B cell (primary cell): ENCODE results near the gene LAYN. TPM values are rescaled to one million over a fixed set of nuclear protein-coding genes. Genes with fewer than 3 reads are reported as not detected.
A peak's percentile ranks its signal among the peaks of the same experiment; 100 is the strongest.

Experiments
- ATAC-seq: fragments of 200-7000 bp; cut with Tn5 transposase; one replicate; pipeline ENCODE4 v1.10.0; 2021; ENCODE audit warnings: low read depth, mild to moderate bottlenecking, moderate number of reproducible peaks, moderate library complexity
- CTCF ChIA-PET: fragments of 350-600 bp; sonication (Branson Sonifier 250); formaldehyde crosslinking; loops from one replicate; lab custom pipeline; 2021; ENCODE audit warnings: antibody characterized with exemption, inconsistent platforms; lab: Charles Lee
- POLR2A ChIA-PET: fragments of 350-600 bp; sonication (Branson Sonifier 250); formaldehyde crosslinking; loops from one replicate; lab custom pipeline; 2021; ENCODE audit warnings: antibody characterized with exemption; lab: Charles Lee
- DNase-seq: peaks from one replicate; pipeline ENCODE4 v3.0.0; 2013
- H2AFZ ChIP-seq: 2 replicates; pipeline ENCODE4 v1.6.1; 2012; ENCODE audit warnings: mild to moderate bottlenecking, low read depth, low read length; ENCODE audit not compliant: insufficient read depth, poor library complexity, severe bottlenecking
- H3K27ac ChIP-seq, 2 donors: 1 replicate in 1 of 2; 2 replicates in 1 of 2; pipeline ENCODE4 v1.5.1; 2012 to 2013; ENCODE audit warnings: low read length in 2 of 2, mild to moderate bottlenecking in 2 of 2, moderate library complexity in 1 of 2
- H3K27me3 ChIP-seq, 4 experiments: fragments of 200-600 bp in 1 of 4; sonication (generic) in 1 of 4; replicated peaks in 1 of 4; 1 replicate in 2 of 4; 2 replicates in 2 of 4; pipeline versions ENCODE4 v1.6.1 to v1.7.0; 2013 to 2016; ENCODE audit warnings: low read length in 3 of 4, mild to moderate bottlenecking in 2 of 4, mixed read lengths in 1 of 4, moderate library complexity in 1 of 4; ENCODE audit not compliant: insufficient read depth in 4 of 4, control insufficient read depth in 3 of 4; ENCODE audit errors: control extremely low read depth in 1 of 4
- H3K36me3 ChIP-seq, 2 experiments: replicated peaks in 1 of 2; 1 replicate in 1 of 2; 2 replicates in 1 of 2; pipeline versions ENCODE4 v1.6.1 to v1.7.1; 2013; ENCODE audit warnings: low read length in 1 of 2; ENCODE audit not compliant: insufficient read depth in 2 of 2, control insufficient read depth in 1 of 2; ENCODE audit errors: control extremely low read depth in 1 of 2, extremely low read depth in 1 of 2
- H3K4me1 ChIP-seq, 2 donors: fragments of 200-600 bp in 1 of 2; sonication (generic) in 1 of 2; 1 replicate in 1 of 2; 2 replicates in 1 of 2; pipeline versions ENCODE4 v1.5.1 to v1.6.1; 2013 to 2017; ENCODE audit warnings: low read length in 2 of 2; ENCODE audit not compliant: control insufficient read depth in 2 of 2, insufficient read depth in 2 of 2
- H3K4me2 ChIP-seq: replicated peaks from 2 replicates; pipeline ENCODE3; 2012; ENCODE audit warnings: mild to moderate bottlenecking, low read depth, low read length; ENCODE audit not compliant: poor library complexity, severe bottlenecking
- H3K4me3 ChIP-seq, 5 experiments: fragments of 200-600 bp in 1 of 5; sonication (generic) in 1 of 5; 1 replicate in 3 of 5; 2 replicates in 2 of 5; pipeline versions ENCODE4 v1.5.1 to v1.7.0; 2011 to 2016; ENCODE audit warnings: low read length in 4 of 5, mild to moderate bottlenecking in 4 of 5, low read depth in 2 of 5, control low read depth in 1 of 5, moderate library complexity in 1 of 5; ENCODE audit not compliant: insufficient read depth in 1 of 5; ENCODE audit errors: control extremely low read depth in 1 of 5, extremely low read depth in 1 of 5
- H3K79me2 ChIP-seq: fragments of 200-600 bp; sonication (generic); one replicate; pipeline ENCODE4 v1.6.0; 2016; ENCODE audit warnings: low read length; ENCODE audit not compliant: control insufficient read depth, insufficient read depth
- H3K9ac ChIP-seq: fragments of 200-600 bp; sonication (generic); 2 replicates; pipeline ENCODE4 v1.6.1; 2017; ENCODE audit warnings: mild to moderate bottlenecking, low read length, moderate library complexity
- H3K9me3 ChIP-seq, 3 donors: one replicate each; pipeline versions ENCODE4 v1.6.1 to v1.7.1; 2013; ENCODE audit warnings: low read length in 2 of 3; ENCODE audit not compliant: control insufficient read depth in 2 of 3, insufficient read depth in 1 of 3; ENCODE audit errors: control extremely low read depth in 1 of 3
- H4K20me1 ChIP-seq: 2 replicates; pipeline ENCODE4 v1.6.0; 2012; ENCODE audit warnings: mild to moderate bottlenecking, low read length; ENCODE audit not compliant: insufficient read depth, control insufficient read depth, poor library complexity, severe bottlenecking
- H3K27ac Mint-ChIP-seq: one replicate; pipeline ENCODE4 v1.8.0; 2021; ENCODE audit warnings: mixed read lengths
- H3K27me3 Mint-ChIP-seq: one replicate; pipeline ENCODE4 v1.8.0; 2021; ENCODE audit warnings: mixed read lengths
- H3K4me1 Mint-ChIP-seq: one replicate; pipeline ENCODE4 v1.8.0; 2021; ENCODE audit warnings: mixed read lengths
- H3K4me3 Mint-ChIP-seq: one replicate; pipeline ENCODE4 v1.8.0; 2021; ENCODE audit warnings: mixed read lengths
- H3K9me3 Mint-ChIP-seq: one replicate; pipeline ENCODE4 v1.8.0; 2022; ENCODE audit warnings: mixed read lengths; ENCODE audit not compliant: insufficient read depth
- EZH2 ChIP-seq: IDR thresholded peaks from 2 replicates; pipeline ENCODE4 v1.6.1; 2012; ENCODE audit warnings: borderline replicate concordance, low read depth, mild to moderate bottlenecking, moderate library complexity, low read length; ENCODE audit not compliant: insufficient read depth, poor library complexity, severe bottlenecking
- WGBS: methylation state at CpG from one replicate; pipeline ENCODE4 v1.1.5; 2013; ENCODE audit warnings: missing lambda C conversion rate; ENCODE audit not compliant: insufficient coverage; 5-methylcytosine and 5-hydroxymethylcytosine counted together
- intact Hi-C: fragments of 100-400 bp; cut with micrococcal nuclease; formaldehyde crosslinking; loops from one replicate; pipeline ENCODE4 v1.10.0; 2022
- polyA minus RNA-seq: library from RNA; depleted of rRNA, polyadenylated mRNA; stranded (reverse); fragments of >200 nt; gene quantifications from 2 replicates; pipeline ENCODE4 v1.2.3, GENCODE V29; 2012
- polyA plus RNA-seq: library from polyadenylated mRNA; depleted of rRNA; stranded (reverse); fragments of >200 nt; gene quantifications from 2 replicates; pipeline ENCODE4 v1.2.3, GENCODE V29; 2012
- total RNA-seq, 2 donors: library from RNA; stranded (reverse); fragments of 120-200 nt in 1 of 2; gene quantifications; 1 replicate in 1 of 2; 2 replicates in 1 of 2; pipeline versions ENCODE4 v1.2.3 to v1.2.4, GENCODE V29; 2013 to 2022
- TF ChIP-seq, protein P1 (sequence below): fragments of 200-600 bp; IDR thresholded peaks from one replicate; pipeline ENCODE4 v1.8.0; 2022; ENCODE audit warnings: antibody characterized with exemption, mild to moderate bottlenecking

Gene LAYN, protein sequence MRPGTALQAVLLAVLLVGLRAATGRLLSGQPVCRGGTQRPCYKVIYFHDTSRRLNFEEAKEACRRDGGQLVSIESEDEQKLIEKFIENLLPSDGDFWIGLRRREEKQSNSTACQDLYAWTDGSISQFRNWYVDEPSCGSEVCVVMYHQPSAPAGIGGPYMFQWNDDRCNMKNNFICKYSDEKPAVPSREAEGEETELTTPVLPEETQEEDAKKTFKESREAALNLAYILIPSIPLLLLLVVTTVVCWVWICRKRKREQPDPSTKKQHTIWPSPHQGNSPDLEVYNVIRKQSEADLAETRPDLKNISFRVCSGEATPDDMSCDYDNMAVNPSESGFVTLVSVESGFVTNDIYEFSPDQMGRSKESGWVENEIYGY
- total RNA-seq (not detected in 2 replicates), polyA plus RNA-seq (not detected in 2 replicates), polyA minus RNA-seq (not detected in 2 replicates)
- 0.16 TPM for total RNA-seq (2013)

- H3K9ac ChIP-seq = peak within 1 kb of the TSS; percentile 55
- peak; percentile 46 for DNase-seq
- H4K20me1 ChIP-seq = no peaks in the 10 kb centered on the region
- intact Hi-C loops = no loop called here
- WGBS = 10% methylated on average over 70 of the region's 70 CpGs
- H3K4me2 ChIP-seq = peak within 1 kb of the TSS; percentile 84
- peaks cover 0 to 7% (median 0%) of the 10 kb centered on the region in 3 donors for H3K9me3 ChIP-seq
- ChIA-PET CTCF (no interaction called here), POLR2A (no interaction called here)
- H3K27me3 ChIP-seq = peaks cover 0 to 52% (median 45%) of the 10 kb centered on the region in 4 experiments
- H3K4me1 ChIP-seq = peaks cover 20 to 28% of the 10 kb centered on the region in 2 donors
- TF ChIP-seq, protein P1, sequence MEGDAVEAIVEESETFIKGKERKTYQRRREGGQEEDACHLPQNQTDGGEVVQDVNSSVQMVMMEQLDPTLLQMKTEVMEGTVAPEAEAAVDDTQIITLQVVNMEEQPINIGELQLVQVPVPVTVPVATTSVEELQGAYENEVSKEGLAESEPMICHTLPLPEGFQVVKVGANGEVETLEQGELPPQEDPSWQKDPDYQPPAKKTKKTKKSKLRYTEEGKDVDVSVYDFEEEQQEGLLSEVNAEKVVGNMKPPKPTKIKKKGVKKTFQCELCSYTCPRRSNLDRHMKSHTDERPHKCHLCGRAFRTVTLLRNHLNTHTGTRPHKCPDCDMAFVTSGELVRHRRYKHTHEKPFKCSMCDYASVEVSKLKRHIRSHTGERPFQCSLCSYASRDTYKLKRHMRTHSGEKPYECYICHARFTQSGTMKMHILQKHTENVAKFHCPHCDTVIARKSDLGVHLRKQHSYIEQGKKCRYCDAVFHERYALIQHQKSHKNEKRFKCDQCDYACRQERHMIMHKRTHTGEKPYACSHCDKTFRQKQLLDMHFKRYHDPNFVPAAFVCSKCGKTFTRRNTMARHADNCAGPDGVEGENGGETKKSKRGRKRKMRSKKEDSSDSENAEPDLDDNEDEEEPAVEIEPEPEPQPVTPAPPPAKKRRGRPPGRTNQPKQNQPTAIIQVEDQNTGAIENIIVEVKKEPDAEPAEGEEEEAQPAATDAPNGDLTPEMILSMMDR = no peak
- TF ChIP-seq EZH2 = no peak
- H3K79me2 ChIP-seq = no peaks in the 10 kb centered on the region
- H3K4me1 Mint-ChIP-seq = peaks cover 11% of the 10 kb centered on the region
- peak within 1 kb of the TSS; percentile 5 to 50 (median 32) for H3K4me3 ChIP-seq
- H3K27me3 Mint-ChIP-seq = peaks cover 76% of the 10 kb centered on the region
- ATAC-seq = peak; percentile 24
- H2AFZ ChIP-seq = peak within 1 kb of the TSS; percentile 67
- H3K36me3 ChIP-seq = no peaks in the 10 kb centered on the region
- no peaks in the 10 kb centered on the region for H3K9me3 Mint-ChIP-seq
- H3K27ac ChIP-seq = no peak within 1 kb of the TSS
- H3K4me3 Mint-ChIP-seq = peak within 1 kb of the TSS; percentile 71
- no peak within 1 kb of the TSS for H3K27ac Mint-ChIP-seq
Observed at GRCh38 chr11:111540114-111540936, at the start of gene LAYN. Gene LAYN (plus strand): TSS chr11:111540720. CDS start chr11:111540844, 124 bp downstream.
